ENCODE results near the gene TNP2. TPM values are rescaled to one million over a fixed set of nuclear protein-coding genes. Genes with fewer than 3 reads are reported as not detected.

Gene TNP2
- total and polyA plus RNA-seq, 9 of the 15 experiments (the other 6 are each of a cell fraction or from before 2014, with no cell fraction given): not detected

- no peak for TF ChIP-seq CUX1 (CRISPR knock-in tag; IDR thresholded peaks at IDR 0.05)
- no peak for TF ChIP-seq XRCC4 (IDR thresholded peaks at IDR 0.05; ENCODE audit: extremely low read depth, insufficient read depth, insufficient read length)
- no peak for TF ChIP-seq ZNF511 (CRISPR knock-in tag; IDR thresholded peaks at IDR 0.05)
- no peak for TF ChIP-seq ZNF76 (CRISPR knock-in tag; IDR thresholded peaks at IDR 0.05; ENCODE audit: borderline replicate concordance)
- TF ChIP-seq PREB (CRISPR knock-in tag; IDR thresholded peaks at IDR 0.05): no peak
- TF ChIP-seq ZSCAN32 (CRISPR knock-in tag; IDR thresholded peaks at IDR 0.05): no peak
- TF ChIP-seq TAF1 (IDR thresholded peaks at IDR 0.05; ENCODE audit: control insufficient read depth, extremely low read depth, insufficient read depth, low read length, severe bottlenecking): peak; percentile 87
- TF ChIP-seq NEUROD1 (IDR thresholded peaks at IDR 0.05; ENCODE audit: borderline replicate concordance, low read depth, low read length, partially characterized antibody): no peak
- TF ChIP-seq NR0B1 (IDR thresholded peaks at IDR 0.05; ENCODE audit: partially characterized antibody): no peak
- peak; percentile 69 for TF ChIP-seq POLR2B (IDR thresholded peaks at IDR 0.05; ENCODE audit: low read depth, partially characterized antibody)
- TF ChIP-seq SNRNP70 (optimal IDR thresholded peaks at IDR 0.05; ENCODE audit: low read depth, low read length): no peak
- peak; percentile 74 for TF ChIP-seq CTBP1 (IDR thresholded peaks at IDR 0.05; ENCODE audit: borderline replicate concordance)
- peak; percentile 67 for TF ChIP-seq DEAF1 (CRISPR knock-in tag; IDR thresholded peaks at IDR 0.05)
- TF ChIP-seq PKNOX1 (IDR thresholded peaks at IDR 0.05): peak; percentile 27; the same call in 1 of the 2 replicates
- TF ChIP-seq NFE2 (IDR thresholded peaks at IDR 0.05; ENCODE audit: low read depth): no peak
These were observed 13.1 kb downstream of the TNP2 start, which contains the start of gene SOCS1 (continued) for GRCh38 chr16:11255737-11256660.

All from K562 (cell line).